ENCODE data around the gene REXO5.
"Not testable (repeated sequence)": the region's sequence is repeated elsewhere in the genome, so short reads cannot be mapped to it uniquely, and the experiment has no call there.

The REXO5 gene, protein sequence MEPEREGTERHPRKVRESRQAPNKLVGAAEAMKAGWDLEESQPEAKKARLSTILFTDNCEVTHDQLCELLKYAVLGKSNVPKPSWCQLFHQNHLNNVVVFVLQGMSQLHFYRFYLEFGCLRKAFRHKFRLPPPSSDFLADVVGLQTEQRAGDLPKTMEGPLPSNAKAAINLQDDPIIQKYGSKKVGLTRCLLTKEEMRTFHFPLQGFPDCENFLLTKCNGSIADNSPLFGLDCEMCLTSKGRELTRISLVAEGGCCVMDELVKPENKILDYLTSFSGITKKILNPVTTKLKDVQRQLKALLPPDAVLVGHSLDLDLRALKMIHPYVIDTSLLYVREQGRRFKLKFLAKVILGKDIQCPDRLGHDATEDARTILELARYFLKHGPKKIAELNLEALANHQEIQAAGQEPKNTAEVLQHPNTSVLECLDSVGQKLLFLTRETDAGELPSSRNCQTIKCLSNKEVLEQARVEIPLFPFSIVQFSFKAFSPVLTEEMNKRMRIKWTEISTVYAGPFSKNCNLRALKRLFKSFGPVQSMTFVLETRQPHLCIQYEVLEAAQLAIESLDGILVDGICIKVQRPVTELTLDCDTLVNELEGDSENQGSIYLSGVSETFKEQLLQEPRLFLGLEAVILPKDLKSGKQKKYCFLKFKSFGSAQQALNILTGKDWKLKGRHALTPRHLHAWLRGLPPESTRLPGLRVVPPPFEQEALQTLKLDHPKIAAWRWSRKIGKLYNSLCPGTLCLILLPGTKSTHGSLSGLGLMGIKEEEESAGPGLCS

GRCh38 chr16:20806168-20807050 is at the start of gene REXO5, which contains the start of gene ERI2:
Gene REXO5 (plus strand): TSS chr16:20806527. CDS start chr16:20806954, 427 bp downstream.
Gene ERI2 (minus strand): TSS chr16:20806472. CDS start chr16:20806430, 42 bp downstream.
- Mint-ChIP-seq H3K4me3 (peak within 1 kb of the TSS; percentile 93), H3K27ac (peak within 1 kb of the TSS; percentile 89), H3K27me3 (no peaks in the 10 kb centered on the region), H3K36me3 (no peaks in the 10 kb centered on the region), H3K9me3 (no peaks in the 10 kb centered on the region), H3K4me1 (peaks cover 27% of the 10 kb centered on the region)
- ATAC-seq: peak; percentile 90

DNA sequence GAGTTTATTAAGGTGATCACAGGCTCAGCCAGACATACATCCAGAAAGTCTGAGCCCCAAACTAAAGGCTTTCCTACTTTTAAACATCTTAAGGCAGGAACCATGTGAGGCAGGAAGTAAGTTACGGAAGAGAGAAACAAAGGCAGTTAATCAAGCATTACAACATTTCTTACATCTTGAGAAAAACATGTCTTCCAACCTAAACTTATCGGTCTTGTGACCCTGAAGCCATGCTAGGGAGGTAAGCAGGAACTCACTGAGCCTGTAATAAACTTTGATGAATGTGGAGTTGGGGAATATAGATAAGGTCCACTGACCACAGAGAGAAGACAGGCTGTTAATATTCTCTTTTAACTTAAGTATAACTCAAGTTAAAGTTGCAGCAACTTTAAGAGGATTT is 46.0 kb upstream of the REXO5 start:
- no peaks in the 10 kb centered on the region for H3K27me3 Mint-ChIP-seq
- H3K9me3 Mint-ChIP-seq: peaks cover 6% of the 10 kb centered on the region
- no peak overlapping the region for H3K4me3 Mint-ChIP-seq
- ATAC-seq: no peak
- peaks cover 16% of the 10 kb centered on the region for H3K4me1 Mint-ChIP-seq
- H3K36me3 Mint-ChIP-seq: peaks cover 23% of the 10 kb centered on the region
- no peak overlapping the region for H3K27ac Mint-ChIP-seq

DNA sequence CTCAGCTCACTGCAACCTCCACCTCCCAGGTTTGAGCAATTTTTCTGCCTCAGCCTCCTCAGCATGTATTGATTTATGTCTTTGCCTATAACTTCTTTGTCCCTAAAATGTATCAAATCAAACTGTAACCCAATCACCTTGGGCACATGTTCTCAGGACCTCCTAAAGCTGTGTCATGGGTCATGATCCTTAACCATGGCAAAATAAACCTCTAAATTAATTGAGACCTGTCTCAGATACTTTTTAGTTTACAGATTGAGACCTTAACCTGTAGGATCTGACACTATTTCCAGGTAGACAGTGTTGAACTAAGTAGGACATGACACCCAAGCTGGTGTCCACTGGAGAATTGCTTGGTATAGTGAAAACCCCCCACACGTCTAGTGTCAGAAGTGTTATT is 45.2 kb upstream of the REXO5 start:
- Mint-ChIP-seq H3K4me1 (peaks cover 16% of the 10 kb centered on the region), H3K27ac (no peak overlapping the region), H3K36me3 (peaks cover 23% of the 10 kb centered on the region), H3K27me3 (no peaks in the 10 kb centered on the region), H3K9me3 (peaks cover 6% of the 10 kb centered on the region), H3K4me3 (no peak overlapping the region)
- no peak for ATAC-seq

DNA sequence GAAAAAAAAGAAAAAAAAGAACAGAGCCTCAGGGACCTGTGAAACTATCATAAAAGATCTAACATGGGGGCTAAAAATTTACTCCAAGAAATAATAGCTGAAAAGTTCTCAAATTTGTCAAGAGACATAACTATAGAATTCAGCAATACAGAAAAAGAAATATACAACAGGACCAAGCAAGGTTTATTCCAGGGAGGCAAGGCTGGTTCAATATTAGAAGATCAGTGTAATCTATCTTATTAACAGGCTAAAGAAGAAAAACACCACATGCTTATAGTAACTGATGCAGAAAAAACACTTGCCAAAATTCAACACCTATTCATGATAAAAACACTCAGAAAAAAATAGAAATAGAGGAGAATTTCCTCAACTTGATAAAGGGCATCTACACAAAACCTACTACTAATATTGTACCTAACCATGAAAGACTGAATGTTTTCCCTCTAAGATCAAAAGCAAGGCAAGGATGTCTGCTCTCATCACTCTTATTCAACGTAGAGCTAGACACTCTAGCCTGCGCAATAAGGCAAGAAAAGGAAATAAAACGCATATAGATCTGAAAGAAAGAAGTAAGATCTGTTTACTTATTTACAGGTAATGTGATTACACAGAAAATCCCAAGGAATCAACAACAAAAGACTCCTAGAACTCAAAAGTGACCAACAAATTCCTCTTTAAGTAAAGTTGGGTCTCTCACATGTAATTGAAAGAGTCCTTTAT is 43.8 kb upstream of the REXO5 start:
- peaks cover 6% of the 10 kb centered on the region for H3K9me3 Mint-ChIP-seq
- H3K36me3 Mint-ChIP-seq: peaks cover 23% of the 10 kb centered on the region
- ATAC-seq: no peak
- H3K27ac Mint-ChIP-seq: peak overlapping the region; percentile 82
- peaks cover 16% of the 10 kb centered on the region for H3K4me1 Mint-ChIP-seq
- peak overlapping the region; percentile 84 for H3K4me3 Mint-ChIP-seq
- H3K27me3 Mint-ChIP-seq: no peaks in the 10 kb centered on the region

DNA sequence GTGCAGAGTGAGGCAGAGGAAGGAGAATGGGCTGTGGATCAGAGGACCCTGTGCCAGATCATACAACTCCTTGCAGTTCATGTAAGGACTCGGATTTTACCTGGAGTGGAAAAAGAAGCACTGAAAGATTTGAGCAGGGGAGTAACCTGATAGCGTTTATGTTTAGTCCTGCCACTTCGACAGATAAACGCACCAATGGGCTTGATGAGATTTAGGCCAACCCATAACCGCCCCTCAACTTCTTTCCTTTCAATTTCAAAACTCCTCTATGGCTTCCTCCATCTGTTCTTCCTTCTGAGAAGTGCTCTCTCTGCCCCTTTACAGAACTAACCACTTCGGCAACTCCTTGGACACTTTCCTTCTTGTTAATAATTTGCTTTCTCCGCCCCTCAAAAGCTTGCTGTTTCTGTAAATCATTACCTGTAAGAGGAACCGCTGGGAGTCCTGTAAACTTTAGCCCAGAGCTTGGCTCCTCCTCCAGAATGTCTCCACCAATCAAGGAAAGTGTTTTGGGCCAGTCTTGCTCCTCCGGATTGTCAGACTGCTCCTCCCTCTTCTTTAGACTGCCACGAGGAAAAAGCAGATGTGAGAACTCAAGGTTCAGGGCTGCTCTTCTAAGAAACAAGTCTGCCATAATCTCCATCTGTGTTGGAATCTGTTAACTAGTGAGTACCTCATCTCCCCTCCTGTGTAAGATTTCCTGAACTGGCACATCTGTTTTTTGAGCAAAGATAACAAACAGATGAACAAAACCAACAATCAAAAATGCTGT is 42.7 kb upstream of the REXO5 start, which contains the start of gene ACSM3:
TSS of gene ACSM3 (plus strand) at position 554 of the 772 bp plus-strand sequence. CDS start 6,021 bp downstream, outside the sequence.
- Mint-ChIP-seq H3K27me3 (no peaks in the 10 kb centered on the region), H3K4me3 (peak within 1 kb of the TSS; percentile 84), H3K4me1 (peaks cover 16% of the 10 kb centered on the region), H3K36me3 (peaks cover 23% of the 10 kb centered on the region), H3K9me3 (peaks cover 6% of the 10 kb centered on the region), H3K27ac (peak within 1 kb of the TSS; percentile 82)
- peak; percentile 100 for ATAC-seq

- H3K4me3 Mint-ChIP-seq, H3K27me3 Mint-ChIP-seq, H3K9me3 Mint-ChIP-seq, ATAC-seq: not testable (repeated sequence)
- Mint-ChIP-seq H3K4me1 (peaks cover 16% of the 10 kb centered on the region), H3K36me3 (peaks cover 23% of the 10 kb centered on the region), H3K27ac (peak overlapping the region; percentile 82)
Measured at GRCh38 chr16:20764448-20764847, 41.9 kb upstream of the REXO5 start.

DNA sequence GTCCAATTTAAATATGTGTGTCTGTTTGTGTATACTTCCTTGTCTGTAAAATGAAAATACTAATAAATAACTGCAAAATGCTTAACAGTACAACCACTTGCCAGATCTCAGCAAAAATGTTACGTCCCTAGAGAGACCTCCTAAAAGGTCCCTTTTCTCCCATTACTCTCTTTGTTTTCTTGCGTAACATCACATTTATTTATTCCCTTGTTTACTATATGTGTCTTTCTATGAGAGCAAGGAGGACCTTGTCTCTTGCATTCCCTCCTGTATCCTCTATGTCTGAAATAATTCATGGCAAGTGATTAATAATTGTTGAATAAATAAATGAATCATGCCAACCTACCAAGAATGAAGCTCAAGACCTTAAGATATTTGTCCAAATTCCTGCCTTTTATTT is 40.6 kb upstream of the REXO5 start:
- H3K27me3 Mint-ChIP-seq: no peaks in the 10 kb centered on the region
- ATAC-seq: no peak
- no peak overlapping the region for H3K27ac Mint-ChIP-seq

GRCh38 chr16:20766294-20766693 is 40.0 kb upstream of the REXO5 start:
- no peak for ATAC-seq
- Mint-ChIP-seq H3K4me3 (no peak overlapping the region), H3K27ac (no peak overlapping the region), H3K9me3 (peaks cover 6% of the 10 kb centered on the region), H3K4me1 (peaks cover 16% of the 10 kb centered on the region), H3K27me3 (no peaks in the 10 kb centered on the region), H3K36me3 (peaks cover 11% of the 10 kb centered on the region)

More for the DNA sequence above, 40.6 kb upstream of the REXO5 start:
- Mint-ChIP-seq H3K4me1 (peaks cover 16% of the 10 kb centered on the region), H3K9me3 (peaks cover 6% of the 10 kb centered on the region), H3K36me3 (peaks cover 16% of the 10 kb centered on the region), H3K4me3 (no peak overlapping the region)

- Mint-ChIP-seq H3K27ac (no peak overlapping the region), H3K4me3 (no peak overlapping the region), H3K9me3 (peaks cover 2% of the 10 kb centered on the region), H3K27me3 (no peaks in the 10 kb centered on the region), H3K4me1 (peaks cover 16% of the 10 kb centered on the region), H3K36me3 (no peaks in the 10 kb centered on the region)
- no peak for ATAC-seq
Measured at GRCh38 chr16:20767577-20767976, 38.8 kb upstream of the REXO5 start.

- Mint-ChIP-seq H3K27ac (no peak overlapping the region), H3K27me3 (no peaks in the 10 kb centered on the region), H3K9me3 (no peaks in the 10 kb centered on the region), H3K4me3 (no peak overlapping the region), H3K4me1 (peaks cover 12% of the 10 kb centered on the region), H3K36me3 (no peaks in the 10 kb centered on the region)
- ATAC-seq: no peak
Measured at GRCh38 chr16:20768121-20768520, 38.2 kb upstream of the REXO5 start.

DNA sequence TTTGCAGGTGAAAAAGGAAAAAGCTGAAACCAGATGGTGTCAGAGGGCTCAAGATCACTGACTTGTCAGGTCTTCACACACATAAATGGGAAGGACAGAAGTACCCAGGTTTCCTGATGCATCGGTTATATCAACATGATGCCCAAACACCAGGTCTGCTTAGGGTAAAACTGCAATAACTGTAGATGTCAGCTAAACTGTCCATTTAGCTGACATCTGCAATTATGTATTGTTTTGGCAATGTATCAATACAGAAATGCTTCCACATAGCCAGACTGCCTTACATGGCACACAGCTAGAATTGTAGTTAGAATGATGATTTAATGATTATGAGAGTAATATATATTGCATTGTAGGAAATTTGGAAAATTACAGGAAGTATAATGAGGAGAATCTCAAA is 37.5 kb upstream of the REXO5 start:
- Mint-ChIP-seq H3K4me1 (peaks cover 5% of the 10 kb centered on the region), H3K9me3 (no peaks in the 10 kb centered on the region), H3K36me3 (no peaks in the 10 kb centered on the region), H3K27ac (no peak overlapping the region), H3K27me3 (no peaks in the 10 kb centered on the region), H3K4me3 (no peak overlapping the region)
- no peak for ATAC-seq

GRCh38 chr16:20773679-20774078 is 32.6 kb upstream of the REXO5 start:
- H3K4me1 Mint-ChIP-seq: no peaks in the 10 kb centered on the region
- no peak overlapping the region for H3K27ac Mint-ChIP-seq
- no peak overlapping the region for H3K4me3 Mint-ChIP-seq
- H3K27me3 Mint-ChIP-seq: no peaks in the 10 kb centered on the region
- ATAC-seq: no peak
- H3K9me3 Mint-ChIP-seq: no peaks in the 10 kb centered on the region
- no peaks in the 10 kb centered on the region for H3K36me3 Mint-ChIP-seq

DNA sequence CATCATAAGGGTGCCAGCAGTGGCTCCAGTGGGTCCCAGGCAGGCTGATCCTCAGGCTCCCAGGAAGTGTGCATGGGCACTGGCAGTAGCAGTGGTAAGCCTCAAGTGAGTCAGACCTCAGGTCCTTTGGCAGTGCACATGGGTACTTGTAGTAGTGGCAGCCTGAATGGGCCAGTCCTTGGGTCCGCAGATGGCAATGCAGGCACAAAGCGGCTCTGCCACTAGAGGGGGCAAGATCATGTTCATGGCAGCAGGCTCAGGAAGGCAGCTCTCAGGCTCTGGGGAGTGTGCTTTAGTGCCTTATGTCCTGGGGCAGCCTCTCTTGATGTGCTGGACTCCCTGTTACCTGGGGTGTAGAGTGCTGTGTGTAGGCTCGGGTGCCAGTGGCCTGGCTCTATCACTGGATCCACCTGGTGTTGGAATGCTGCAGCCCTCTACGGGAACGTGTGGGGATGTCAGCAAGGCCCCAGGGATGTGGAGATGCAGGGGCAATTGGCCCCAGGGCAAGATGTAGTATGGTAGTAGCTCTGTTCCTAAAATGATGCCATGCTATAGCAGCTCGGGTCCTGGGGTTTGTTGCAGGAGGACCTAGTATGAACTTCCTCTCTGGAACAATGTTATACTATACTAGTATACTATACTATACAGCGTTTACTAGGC is 31.5 kb upstream of the REXO5 start:
- Mint-ChIP-seq H3K27me3 (no peaks in the 10 kb centered on the region), H3K9me3 (no peaks in the 10 kb centered on the region), H3K27ac (no peak overlapping the region), H3K36me3 (no peaks in the 10 kb centered on the region), H3K4me1 (no peaks in the 10 kb centered on the region), H3K4me3 (no peak overlapping the region)
- ATAC-seq: peak; percentile 61
